GM21367 (cell line): Measurements from ENCODE around the gene LRRC8D.
"Not testable (repeated sequence)": the region's sequence is repeated elsewhere in the genome, so short reads cannot be mapped to it uniquely, and the experiment has no call there.

Experiments used
- ATAC-seq: cut with Tn5 transposase; IDR thresholded peaks from one replicate; pipeline ENCODE4 v1.9.1; 2021; ENCODE audit not compliant: unreplicated experiment

LRRC8D gene

DNA sequence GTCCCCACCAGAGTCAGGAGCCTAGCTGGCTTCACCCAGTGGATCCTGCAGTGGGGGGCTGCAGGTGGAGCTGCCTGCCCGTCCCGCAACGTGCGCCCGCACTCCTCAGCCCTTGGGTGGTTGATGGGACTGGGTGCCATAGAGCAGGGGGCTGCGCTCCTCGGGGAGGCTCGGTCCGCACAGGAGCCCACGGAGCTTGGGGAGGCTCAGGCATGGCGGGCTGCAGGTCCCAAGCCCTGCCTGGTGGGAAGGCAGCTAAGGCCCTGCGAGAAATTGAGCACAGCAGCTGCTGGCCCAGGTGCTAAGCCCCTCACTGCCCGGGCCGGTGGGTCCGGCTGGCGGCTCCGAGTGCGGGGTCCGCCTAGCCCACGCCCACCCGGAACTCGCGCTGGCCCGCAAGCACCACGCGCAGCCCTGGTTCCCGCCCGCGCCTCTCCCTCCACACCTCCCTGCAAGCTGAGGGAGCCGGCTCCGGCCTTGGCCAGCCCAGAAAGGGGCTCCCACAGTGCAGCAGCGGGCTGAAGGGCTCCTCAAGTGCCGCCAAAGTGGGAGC, 163.8 kb downstream of the LRRC8D start:
- ATAC-seq, result not testable (repeated sequence)

DNA sequence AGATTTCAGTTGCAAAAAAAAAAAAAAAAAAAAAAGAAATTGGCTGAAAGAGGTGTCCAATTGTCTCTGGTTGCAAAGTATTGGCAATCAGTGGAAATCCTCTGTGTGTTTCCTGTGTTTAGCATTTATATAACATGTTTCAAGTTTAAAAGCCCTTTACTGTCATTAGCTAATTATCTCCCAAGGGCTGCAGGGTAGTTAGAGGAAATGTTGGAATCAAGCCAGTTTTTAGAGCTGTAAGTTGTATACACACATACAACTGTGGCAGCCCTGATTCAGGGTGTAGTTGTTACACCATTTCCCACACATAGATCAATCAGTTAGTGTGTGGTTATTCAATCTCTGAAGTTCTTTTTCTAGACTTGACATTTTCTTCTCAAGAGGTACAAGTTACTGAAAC, 165.2 kb downstream of the LRRC8D start:
- ATAC-seq, result no peak
